HG03520 (cell line): ENCODE measurements around the gene DNLZ.

Source experiments
- ATAC-seq: cut with Tn5 transposase; IDR thresholded peaks from one replicate; pipeline ENCODE4 v1.9.1; 2021; ENCODE audit warnings: mild to moderate bottlenecking, moderate library complexity; ENCODE audit not compliant: unreplicated experiment

Gene DNLZ

DNA sequence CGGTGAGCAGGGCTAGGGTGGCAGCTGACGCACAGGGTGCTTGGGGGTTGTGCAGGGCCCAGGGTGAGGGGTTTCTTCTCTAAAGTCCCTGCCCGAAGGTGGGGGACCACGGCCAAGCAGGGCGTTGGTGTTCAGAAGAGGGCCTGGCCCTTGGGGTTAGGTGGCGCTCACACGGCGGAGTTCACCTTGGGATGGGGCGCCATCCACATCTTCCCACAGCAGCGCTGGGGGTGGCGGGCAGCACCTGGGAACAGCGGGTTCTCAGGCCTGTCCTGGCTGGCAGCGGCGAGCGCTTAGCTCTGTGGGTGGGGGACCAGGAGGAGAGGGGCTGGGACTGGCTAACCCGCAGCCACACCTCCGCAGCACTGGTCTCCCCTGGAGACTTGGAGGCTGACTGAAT lies 30.1 kb downstream of the DNLZ start:
- ATAC-seq: no peak

DNA sequence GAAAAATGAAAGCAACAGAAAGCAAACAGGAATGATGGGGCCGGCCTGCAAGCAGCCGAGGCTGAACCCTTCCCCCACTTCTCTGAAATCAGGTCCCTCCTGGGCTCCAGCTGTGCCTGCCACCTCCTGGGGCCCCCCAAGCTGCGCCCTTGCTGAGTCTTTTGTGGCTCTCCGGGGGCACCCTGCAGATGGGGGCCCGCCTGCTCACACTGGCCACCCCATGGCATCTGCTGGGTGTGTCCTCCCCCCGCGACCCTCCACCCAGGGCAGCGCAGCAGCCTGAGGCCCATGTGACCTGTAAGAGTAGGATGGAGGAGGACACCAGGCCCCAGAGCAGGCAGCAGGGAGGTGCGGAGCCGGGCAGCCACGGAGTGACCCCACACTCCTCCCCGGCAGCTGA lies 30.5 kb downstream of the DNLZ start:
- ATAC-seq: no peak

DNA sequence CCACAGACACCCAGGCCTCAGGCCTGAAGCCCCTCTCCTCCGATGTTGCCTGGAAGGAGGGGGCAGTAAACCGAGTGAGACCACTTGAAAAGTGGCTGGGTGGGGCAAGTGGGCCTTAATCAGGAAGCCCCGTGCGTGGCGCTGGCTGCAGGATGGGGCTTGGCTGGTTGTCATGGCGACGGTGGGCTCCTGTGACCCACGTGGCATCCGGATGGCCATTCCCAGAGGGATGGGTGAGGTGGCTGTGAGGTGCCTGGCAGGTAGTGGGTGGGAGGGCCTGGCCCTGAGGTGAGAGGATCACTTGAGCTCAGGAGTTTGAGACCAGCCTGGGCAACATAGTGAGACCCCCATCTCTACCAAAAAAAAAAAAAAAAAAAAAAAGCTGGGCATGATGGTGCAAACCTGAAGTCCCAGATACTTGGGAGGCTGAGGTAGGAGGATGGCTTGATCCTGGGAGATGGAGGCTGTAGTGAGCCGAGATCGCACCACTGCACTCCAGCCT lies 31.0 kb downstream of the DNLZ start:
- no peak for ATAC-seq

DNA sequence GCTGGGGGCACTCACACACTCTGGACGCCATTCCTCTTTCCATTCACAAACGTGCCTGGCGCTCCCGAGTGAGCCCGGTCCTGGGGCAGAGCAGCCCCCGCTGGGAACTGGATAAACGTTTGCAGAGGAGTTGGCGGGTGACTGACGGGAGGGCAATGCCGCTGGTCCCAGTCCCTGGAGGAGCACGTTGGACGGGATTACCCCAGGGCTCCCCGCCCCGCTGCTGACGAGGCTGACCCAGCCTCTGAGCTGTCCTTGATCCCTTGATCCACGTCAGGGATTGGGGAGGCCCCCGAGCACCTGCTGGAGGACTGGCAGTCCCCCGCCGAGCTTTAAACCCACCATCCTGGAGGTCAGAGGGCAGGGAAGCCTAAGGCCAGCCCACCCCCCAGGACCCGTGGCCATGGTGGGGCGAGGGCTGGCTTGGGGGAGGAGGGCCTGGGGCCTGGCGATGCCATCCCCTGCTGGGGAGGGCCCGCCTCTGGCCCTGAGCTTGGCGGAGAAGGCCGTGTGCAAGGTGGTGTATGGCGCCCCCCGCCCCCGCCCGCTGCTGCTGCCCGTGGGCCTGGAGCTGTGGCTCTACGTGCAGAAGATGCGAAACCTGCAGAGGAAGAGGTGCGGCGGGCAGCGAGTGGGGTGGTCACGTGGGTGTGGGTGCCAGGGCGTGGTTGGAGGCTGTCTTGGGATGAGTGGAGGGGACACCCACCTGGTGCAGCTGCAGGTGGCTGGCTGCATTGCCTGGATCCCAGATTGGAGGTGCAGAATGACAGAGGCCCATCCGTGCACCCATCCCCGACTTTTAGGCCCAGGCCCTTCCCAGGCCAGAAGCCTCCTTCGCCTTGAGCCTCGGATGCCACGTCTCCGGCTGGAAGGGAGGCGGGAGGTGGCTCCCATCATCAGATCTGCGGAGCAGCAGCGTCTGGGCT lies 31.7 kb downstream of the DNLZ start:
- no peak for ATAC-seq

DNA sequence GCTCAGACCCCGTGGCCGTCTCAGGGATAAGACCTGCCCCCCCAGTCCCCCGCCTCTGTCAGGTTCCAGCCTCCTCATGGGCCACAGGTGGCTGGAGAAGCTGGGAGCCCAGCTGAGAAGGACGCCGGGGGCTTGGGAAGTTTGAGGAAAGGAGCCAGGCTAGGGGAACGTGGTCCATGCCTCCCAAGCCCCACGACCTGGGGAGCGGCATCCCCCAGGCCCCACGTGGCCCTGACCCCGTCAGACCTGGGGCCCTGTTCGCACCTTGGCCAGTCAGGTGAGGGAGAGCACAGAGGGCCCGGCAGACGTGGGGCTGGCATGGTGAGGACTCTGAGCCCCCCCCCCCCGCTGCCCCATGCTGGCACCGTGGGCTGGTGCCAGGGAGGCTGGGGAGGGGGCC lies 32.5 kb downstream of the DNLZ start:
- no peak for ATAC-seq

DNA sequence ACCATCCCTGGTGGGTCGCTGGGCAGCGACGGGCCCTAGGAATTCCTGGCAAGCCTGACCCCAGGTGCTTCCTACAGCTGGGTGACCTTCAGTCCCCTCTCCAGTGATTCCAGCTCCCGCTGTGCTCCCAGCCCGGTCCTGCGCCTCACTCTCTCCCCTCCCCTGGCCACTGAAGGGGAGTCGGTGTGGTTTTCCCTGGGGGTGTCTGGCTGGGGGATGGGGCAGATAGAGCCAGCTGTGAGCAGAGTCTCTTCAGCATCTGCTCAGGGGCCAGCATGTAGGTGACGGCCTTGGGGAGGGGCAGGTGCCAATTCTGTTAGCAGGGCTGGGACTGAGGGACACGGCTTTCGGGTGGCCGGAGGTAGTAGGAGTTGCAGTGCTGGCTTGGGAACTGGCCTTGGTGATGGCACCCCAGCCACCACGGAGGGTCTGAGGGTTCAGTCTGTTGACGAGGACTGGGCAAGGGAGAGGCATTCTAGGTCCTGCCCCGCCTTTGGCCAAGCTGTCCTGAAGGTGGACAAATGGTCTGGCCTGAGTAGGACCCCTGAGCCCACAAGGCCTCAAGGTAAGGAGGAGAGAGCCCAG lies 33.0 kb downstream of the DNLZ start:
- ATAC-seq: no peak

DNA sequence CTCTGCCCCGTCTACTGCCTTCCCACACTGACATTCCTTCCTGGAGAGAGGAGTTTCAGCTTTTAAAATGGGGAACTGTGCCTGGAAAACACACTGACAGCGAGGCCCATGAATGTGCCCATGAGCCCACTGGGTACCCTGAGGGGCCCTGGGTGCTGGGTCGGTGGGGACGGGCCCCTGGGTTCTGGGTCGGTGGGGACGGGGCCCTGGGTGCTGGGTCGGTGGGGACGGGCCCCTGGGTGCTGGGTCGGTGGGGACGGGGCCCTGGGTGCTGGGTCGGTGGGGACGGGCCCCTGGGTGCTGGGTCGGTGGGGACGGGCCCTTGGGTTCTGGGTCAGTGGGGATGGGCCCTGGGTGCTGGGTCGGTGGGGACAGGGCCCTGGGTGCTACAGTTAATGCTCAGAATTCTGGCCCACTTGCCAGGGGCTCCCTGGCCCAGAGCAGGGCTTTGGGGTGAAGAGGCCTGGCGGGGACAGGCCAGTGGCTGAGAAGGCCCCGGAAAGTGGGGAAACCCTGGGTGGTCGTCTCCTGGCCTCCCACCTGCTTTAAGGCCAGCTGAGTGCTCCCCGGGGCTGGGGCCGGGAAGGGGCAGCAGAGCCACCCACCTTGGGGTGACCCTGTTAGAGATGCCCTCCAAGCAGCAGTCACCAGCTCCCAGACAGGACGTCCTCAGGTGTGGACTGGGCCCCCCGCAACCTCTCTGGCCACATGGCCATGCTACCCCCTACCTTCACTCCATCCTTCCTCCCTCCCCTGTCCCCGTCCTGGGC lies 33.7 kb downstream of the DNLZ start:
- no peak for ATAC-seq

DNA sequence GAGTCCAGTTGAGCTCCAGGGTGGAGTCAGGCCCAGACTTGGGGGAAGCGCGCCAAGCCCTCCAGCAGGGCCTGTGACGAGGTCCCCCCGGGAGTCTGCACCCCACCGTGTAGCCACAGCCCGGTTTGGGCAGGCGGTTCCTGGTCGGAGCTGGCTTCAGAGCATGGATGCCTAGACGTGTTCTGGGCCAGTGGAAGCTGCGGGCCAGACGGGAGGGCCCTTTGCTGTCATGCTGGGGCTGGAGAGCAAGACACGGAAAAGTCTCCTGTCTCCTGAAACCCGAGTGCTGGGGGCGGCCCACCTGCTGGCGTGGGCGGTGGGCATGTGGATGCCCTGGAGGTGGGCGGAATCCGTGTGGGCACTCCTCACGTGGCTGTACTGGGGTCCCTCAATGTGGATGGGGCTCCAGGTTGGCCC lies 34.3 kb downstream of the DNLZ start:
- no peak for ATAC-seq

DNA sequence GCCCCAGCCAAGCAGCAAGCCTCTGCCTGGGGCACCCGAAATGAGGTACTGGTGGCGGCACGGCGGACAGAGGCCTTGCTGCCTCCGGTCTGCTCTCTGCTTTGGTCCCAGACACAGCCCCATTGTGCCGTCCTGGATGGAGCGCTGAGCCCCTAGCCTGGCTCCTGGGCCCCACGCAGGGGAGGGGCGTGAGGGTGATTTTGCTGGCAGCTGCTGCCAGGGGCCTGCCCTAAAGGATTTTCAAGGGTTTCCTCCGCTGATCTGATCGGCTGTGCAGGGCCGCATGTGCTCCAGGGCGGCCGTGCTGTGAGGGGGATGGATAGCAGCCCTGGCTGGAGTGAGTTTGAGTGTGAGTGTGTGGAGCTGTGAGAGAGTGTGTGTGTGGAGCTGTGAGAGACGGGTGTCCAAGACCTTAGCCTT lies 34.9 kb downstream of the DNLZ start:
- no peak for ATAC-seq

DNA sequence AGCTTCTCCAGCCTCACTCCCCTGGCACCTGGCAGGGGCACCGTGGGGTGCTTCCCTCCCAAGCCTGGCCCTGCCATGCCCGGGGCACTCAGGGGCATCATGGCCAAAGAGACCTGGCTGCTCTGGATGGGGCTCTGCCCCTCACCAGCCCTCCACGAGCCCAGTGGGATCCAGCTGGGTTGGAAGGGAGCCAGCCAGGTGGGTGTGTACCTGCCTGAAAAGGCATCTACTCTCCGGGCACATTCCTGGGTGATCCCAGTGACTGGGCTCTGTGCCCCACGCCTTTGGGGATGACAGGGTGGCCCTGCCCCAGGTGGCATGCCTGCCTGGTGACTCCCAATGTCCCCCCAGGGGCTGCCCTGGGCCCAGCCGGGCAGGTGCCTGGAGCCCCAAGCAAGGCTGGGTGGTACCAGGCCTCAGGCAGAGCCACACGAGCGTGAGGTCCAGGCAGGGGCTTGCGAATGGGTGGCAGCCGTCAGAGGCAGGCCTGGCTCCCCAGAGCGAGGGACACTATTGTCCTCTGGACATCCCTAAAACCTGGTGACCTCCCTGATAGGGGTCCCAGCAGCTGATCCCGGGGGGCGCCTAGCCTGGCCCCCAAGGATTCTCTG lies 35.4 kb downstream of the DNLZ start:
- ATAC-seq: no peak

DNA sequence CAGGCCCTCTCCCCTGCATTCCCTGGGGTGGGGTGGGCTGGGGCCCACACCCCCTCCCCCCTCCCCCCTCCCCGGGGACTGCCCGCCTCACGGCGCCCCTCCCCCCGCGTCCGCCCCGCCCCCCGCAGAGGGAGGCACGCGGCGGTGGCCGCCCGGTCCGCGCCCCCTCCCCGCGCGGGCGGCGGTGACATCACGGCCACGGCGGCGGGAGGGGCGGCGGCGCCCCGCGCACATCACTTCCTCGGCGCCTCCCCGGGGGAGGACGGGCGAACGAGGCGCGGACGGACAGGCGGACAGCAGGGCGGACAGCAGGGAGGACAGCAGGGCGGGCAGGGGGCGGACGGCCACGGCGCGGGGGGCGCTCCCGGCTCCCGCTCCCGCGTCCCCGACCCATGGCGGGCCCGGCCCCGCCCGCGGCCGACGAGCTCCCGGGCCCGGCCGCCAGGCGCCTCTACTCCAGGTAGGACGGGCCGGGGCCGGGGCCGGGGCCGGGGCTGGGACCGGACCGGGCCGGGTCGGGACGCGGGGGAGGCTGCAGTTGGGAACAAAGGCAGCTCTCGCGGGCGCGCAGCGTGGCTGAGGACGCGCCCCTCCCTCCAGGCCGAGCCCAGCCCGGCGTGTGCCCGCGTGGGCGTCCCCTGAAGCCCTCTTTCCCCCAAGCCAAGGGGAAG lies 36.1 kb downstream of the DNLZ start, which contains the start of gene GPSM1:
Gene GPSM1, plus strand, starts transcription at position 236 of the 671 bp plus-strand sequence. Its CDS starts 157 bp downstream, at position 393.
- ATAC-seq: no peak

DNA sequence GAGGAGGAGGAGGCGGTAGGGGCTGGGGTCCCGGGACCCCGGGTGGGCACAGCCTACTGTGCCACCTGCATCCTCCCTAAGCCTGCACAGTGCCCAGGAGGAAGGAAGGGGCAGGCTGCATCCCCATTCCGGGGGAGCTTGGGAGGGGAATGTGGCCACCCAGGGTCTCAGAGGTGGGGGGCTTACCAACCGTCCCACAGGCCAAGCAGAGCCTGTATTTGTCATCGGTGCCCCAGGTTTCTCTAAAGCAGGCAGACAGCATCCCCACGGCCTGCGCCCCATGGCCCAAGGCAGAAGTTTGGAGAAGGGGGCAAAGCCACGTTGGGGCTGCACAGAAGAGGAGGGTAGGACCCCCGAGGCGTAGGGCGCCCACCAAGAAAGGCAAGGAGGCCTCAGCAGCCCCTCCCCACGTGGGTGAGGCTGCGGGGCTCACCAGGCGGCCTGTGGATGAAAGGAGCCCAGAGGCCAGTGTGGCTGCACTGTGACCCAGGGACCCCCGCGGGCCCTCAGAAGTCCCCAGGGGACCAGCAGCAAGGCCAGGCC lies 36.7 kb downstream of the DNLZ start:
- ATAC-seq: no peak

DNA sequence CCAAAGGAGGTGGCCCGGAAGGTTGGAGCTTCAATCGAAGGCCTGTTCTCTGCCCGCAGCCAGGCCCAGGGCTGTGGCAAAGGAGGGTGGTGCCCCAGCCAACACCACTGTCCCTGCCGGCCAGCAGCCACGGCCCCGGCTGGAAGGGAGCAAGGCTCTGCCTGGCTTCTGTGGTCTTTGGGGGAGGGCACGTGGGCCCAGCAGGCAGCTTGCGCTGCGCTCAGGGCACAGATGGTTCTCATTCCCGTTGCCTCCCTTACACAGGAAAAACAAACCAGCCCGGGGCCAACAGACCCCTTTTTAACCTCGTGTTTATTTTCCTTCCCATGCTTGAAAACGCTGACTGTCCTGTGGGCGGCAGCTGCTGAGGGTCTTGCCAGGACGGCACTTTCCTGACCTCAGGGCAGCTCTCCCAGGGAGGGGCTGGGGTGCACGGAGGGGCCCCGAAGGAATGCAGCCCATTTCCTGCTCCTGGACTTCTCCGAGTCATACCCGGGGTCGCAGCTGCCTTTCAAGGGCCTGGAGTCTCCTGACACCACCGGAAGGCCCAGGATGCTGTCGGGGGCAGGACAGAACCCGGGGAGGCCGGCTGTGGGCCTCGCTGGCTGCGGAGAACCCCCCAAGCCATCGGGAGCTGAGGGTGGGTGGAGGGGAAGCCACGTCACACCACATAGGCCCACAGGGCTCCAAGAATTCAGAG lies 37.3 kb downstream of the DNLZ start:
- no peak for ATAC-seq

DNA sequence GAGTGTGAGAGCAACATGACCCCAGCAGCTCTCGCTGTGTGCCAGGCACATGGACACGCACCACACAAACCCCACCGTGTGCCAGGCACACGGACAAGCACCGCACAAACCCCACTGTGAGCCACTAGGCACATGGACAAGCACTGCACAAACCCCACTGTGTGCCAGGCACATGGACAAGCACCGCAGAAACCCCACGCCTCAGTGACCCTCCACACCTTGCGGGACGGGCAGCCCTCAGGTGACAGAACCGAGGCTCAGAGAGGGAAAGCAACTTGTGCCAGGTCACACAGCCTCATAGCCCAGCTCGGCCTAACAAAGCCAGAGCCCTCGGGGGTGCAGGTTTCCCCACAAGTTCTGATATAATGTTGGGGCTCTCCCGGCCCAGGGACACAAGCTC lies 38.2 kb downstream of the DNLZ start:
- ATAC-seq: no peak

DNA sequence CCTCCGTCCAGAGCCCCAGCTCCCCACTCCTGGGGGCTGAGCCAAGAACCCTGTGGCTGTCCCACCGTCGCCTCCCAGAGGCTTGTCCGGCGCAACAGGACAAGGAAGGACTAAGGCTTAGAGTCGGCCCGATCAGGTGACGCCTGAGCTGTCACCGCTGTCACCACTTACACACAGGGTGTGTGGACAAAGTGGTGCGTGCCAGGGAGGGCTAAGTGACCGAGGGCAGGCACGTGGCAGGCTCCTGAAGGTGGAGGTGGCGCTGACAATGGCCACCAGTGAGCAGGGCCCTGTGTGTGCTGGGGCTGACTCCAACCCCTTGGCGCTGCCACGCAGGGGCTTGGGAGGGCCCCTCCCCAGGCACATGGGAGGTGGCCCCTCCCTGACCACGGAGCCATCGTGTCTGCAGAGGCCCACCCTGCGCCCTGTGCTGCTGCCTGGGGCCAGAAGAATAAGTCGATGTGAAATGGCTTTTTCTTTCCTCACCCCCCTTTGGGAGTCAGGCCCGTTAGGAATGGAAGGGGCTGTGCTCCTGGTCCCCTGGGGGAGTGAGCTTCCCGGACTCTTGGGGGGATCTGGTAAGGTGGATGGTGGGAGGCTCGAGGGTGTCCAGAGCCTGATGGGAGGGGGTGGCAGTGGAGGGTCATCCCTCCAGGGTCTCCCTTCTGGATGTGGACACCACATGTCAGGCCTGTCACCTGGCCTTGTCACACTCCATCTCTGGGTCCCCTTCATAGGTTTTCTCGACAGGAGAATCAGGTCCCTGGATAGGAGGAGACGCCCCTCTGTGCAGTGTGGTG lies 38.8 kb downstream of the DNLZ start:
- no peak for ATAC-seq

DNA sequence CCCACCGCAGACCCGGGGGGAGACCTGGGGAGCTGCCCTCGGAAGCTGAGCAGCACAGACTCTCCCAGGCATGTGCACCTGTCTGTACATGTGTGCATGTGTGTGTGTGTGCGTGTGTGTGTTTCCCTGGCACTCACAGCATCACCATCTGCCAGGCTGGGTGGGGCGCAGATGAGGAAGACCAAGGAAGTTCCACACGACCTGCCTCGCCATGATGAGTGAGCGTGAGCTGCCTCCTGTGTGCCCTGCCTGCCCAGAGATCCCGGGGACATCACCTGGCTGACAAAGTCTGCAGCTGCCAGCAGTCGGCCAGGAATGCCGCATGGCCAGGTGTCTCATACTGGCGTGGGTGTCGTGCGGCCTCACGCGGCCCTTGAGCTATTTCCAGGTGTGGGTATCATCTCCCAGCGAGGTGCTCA lies 40.2 kb downstream of the DNLZ start:
- no peak for ATAC-seq

DNA sequence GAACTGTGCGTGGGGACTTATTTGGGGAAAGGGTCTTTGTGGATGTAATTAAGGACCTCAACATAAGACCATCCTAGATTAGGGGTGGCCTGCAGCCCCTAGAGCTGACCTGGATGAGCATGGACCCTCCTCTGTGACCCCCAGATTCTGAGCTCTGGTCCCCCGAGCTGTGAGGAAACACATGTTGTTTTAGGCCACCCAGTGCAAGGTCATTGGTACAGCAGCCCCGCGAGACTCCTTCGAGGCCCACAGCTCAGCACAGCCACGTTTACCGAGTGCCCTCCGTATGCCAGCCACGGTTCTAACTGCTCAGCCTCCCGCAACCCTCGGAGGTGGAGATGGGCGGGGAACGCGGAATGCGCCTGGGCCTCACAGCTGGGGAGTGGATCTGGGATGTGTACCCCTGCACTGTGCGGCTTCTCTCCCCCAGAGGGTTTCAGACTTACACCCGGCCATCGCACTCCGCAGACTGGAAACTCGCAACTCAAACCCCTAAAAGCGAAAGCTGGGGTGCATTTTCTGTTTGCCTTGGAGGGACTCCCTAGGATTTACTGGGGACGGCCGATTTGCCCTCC lies 40.7 kb downstream of the DNLZ start:
- no peak for ATAC-seq

DNA sequence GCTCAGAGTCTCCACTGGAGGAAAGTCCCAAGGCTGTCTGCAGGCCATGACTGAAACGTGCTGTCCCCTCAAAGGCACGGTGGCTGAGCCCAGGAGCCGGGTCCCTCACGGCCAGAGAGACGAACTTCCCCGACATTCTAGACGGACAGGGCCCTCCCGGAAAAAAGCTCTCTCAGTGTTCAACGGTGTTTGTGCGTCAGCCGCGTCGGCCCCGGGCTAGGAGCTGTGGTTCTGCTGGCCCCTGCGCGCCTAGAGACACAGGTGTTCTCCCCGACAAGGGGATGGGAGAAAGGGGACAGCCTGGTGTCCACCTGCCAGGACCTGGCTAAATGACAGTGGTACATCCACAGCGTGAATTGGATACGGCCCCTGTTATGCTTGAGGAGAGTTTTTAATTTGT lies 42.0 kb downstream of the DNLZ start:
- no peak for ATAC-seq
